NCI-H1694 (cell line): ENCODE measurements around the gene PRKAG2.

ENCODE experiments used
- DNase-seq: peaks from one replicate; lab custom pipeline; 2025; lab: John Stamatoyannopoulos, UW

PRKAG2 gene

DNA sequence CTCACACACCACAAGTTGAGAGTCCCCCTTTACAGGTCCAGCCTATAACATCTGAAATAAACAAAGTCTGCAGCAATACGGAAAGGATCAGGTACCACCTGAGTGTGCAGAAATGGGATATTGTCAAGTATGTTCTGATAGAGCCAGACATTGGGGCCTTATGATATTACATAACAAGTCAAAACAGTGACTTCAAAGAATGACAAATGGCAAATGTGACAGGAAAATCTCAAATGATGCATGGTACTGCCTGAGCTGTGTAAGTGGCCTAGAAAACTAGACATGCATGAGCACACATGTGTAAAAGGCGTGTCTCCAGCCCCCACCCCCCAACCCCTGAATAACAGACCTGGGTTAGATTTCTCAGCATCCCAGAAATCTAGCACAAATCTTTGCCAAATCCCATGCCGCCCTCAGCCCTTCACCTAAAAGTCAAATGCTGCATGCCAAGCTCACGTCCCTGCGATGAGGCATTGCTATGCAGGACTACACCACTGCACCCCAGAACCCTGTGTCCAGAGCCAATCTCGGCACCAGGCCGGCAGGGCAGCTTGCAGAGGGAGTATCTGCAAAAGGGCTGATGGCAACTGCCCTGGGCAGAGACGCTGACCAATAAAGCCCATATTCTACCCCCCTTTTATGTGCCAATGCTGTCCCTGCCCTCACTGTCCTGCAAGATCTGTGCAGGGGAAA, 58.8 kb downstream of the PRKAG2 start:
- DNase-seq = no peak

DNA sequence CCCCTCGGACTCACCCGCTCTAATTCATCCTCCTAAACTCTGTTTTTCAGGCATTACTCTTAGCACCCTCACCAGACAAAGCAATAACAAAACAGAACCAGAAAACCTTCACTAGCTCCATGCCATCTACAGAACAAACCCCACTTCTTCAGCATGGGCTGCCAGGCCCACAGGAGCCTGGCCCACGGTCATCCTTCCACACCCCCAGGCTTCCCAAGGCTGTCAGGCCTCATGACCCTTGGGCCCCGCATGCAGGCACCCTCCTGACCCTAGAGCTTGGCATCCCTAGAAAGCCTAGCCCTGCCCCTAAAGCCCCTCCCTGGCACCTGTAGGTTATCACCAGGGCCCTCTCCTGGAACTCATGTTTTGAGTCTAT, 59.6 kb downstream of the PRKAG2 start:
- no peak for DNase-seq

DNA sequence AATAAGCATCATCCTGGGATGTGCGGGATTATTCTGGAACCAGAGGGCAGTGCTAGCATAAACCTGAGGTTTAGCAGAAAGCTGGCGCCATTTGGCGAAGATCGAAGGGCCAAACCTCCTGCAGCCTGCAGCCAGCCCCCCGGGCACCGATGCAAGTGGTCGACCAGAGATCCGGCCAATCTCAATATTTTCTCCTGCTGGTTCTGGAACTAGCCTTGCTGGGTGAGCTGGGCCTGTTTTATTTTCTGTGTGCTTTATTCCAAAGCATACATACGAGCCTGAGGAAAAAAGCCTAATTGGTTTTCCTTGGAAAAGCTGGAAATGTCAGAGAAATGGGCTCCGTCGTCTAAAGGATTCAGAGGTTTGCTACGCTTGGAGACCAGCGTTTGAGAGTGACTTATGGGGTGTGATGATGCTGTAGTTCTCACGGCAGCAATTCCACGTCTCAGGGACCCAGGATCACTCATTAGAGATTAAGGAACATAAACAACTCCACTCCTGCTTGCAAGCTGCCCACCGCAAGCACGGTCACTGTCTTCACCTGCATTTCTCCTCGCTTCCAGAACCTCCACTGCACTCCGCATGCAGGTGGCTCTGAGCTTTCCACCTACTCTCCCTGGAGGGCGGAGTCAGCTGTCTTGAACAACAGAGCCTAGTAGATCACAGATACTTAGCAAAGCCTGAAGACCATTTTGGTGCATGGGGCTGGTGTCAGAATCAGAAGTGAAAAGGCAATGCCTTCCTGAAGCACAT, 60.2 kb downstream of the PRKAG2 start:
- no peak for DNase-seq

GRCh38 chr7:151815419-151815818, 61.5 kb downstream of the PRKAG2 start:
- DNase-seq = no peak

DNA sequence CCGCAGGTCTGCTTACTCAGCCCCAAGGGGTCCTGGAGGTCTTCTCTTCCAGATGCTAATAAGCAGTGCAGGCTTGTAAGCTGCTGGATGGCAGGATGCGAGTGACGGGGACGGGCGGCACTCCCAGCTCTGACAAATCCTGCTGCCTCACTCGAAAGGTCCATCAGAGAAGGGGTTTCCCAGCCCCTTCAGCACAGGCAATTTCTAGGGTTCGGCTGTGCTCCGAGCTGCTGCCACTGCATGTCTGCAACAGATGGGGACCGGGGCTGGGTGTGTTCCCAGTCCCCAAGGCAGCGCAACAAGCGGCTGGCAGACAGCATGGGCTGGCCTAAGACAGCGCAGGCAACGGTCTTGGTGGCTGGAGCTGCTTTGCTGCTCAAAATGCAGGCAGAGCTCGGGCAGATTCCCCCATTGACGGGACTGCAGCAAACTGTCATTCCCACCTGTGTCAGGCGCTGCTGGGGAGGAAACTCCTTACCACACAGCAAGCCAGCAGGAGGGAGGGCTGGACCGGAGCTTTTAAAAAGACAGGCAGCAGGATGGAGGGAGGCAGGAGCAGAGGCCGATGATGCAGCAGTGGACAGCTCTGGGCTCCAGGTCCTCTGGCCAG, 62.4 kb downstream of the PRKAG2 start:
- peak; percentile 60 for DNase-seq

DNA sequence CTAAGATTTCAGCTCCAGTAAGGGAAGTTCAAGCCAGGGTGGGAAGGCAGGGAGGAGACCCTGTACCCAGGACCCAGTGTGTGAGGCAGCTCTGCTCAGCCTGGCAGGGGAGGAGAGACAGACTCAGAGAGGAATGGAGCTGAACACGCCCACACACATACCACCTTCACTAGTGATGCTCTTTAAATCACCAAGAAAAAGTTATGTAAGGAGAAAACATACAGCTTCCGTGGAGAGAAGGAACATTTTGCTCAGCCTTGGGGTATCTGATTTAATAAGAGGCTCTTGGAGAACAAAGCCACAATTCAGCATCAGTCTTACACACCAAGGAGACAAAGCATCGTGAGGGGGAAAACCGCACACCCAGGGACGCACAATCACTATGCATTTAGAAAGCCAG, 62.9 kb downstream of the PRKAG2 start:
- DNase-seq = no peak

- DNase-seq = no peak
These were observed 63.5 kb downstream of the PRKAG2 start for GRCh38 chr7:151813445-151813844.

GRCh38 chr7:151812967-151813366, 63.9 kb downstream of the PRKAG2 start:
- DNase-seq = no peak

GRCh38 chr7:151810441-151811232, 66.3 kb downstream of the PRKAG2 start:
- peak; percentile 34 for DNase-seq

DNA sequence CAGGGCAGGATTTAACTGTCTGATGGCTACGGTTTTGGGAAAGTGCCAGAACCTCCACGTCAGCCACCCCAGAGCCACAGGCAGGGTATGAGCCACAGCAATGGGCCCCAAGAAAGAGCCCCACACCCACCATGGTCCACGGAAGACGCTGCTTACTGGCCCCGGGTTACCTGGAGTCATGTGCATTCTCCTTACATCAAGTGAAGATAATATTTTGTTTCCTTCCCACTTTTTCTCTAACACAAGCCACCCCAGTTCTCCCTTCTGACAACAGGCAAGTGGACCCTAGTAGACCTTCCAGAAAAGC, 67.1 kb downstream of the PRKAG2 start:
- no peak for DNase-seq

GRCh38 chr7:151809146-151809863, 67.6 kb downstream of the PRKAG2 start:
- DNase-seq = no peak

DNA sequence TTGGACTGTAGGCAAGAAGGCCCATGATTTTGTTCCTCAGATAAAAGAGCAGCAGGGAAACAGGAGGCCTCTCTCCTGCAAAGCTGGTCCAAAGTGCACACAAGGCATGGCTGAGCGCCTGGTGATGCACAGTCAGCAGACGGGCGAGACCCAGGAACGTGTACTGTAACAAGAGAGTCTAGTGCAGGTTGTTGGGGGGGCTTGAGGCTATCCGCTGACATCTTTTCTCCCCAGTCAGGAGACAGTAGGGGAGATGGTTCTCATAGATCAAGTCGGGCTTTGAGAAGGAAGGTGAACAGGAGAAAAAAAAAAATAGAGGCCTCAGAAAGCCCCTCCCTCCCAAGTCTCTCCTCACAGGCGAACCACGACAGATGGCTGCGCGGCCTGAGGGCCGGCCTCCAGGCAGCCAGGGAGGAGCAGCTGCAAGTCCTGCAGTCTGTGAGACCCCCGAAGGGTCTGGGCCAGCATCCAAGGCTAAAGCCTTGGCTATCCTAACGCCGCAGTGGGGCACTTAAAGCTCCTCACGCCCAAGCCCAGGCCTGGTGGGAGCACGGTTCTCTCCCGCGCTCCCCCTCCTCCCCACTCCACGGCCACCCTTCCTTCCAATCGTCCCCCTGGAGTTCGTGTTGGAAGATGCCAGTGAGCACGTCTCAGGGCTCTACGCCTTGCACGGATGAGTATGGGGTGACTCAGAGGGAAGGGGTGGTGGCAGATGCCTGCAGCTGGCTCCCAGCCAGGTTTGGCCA, 68.3 kb downstream of the PRKAG2 start:
- DNase-seq = peak; percentile 80

DNA sequence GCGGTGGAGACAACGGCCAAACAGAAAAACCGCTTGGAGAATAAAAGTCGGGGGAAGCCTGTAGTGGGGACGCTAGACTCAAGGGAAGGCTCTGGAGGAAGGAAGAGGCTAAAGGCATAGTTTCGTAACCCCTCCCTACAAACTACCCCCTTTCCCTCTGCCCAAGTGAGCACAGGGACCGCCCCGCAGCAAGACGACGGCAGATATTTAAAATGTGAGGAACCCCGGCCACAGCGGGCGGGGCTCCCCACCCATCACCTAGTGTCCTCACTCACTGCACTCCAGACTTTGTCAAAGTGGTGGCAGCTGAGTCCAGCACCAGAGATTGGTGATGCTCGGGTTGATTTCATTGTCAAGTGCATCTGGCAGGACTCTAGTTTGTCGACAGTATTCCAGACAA, 69.1 kb downstream of the PRKAG2 start:
- DNase-seq = no peak

DNA sequence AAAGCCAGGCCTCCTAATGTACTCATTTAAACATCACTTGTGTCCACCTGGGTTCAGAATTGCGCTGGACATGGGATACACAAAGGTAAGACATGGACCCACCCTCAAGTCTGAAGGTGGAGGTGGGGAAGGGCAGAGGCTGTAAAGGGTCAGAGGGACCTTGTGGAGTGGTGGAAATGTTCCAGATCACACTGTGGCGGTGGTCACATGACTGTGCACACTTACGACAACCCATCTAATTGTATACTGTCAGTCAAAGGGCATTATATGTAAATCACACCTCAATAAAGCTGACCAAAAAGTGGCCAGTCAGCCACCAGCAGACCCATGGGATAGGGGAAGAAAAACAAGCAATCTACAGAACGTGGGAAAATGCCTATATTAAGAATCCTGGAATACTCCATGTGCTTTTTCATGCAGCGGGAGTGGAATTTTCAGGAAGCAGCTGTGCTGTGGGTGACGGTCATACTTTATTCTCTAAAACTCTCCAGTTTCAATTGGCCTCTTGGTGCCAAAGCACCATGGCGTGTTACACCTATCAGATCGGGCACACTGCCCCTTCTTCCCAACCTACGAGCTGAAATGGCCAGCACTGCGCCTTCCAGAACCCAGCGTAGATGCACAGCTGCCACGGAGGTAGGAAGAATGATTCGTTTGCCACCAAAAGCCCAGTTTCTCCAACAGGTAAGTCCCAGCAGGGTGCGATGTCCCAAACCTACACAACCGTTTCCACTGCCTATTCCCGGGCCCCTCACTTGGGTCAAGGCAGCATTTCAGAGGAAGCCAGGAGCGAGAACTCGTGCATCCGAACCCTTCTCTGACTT, 69.8 kb downstream of the PRKAG2 start:
- DNase-seq = no peak

DNA sequence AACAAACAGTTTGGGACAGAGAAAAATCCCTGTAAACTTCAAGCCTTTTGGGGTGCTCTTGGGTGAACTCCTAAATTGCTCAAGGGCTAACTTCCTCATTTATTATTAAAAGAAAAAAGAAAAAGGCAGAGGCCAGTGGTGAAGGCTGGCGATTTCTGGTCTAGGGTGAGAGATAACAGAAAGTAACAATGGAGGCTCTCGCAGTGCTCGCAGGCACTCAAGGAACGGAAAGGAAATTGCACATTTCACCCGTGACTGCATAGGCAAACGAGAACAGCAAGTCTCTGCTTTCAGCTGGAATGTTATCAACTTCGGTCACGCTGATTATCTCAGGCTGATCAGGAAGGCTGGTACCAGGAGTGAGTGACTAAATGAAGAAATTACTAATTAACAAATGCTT, 70.7 kb downstream of the PRKAG2 start:
- DNase-seq = no peak

DNA sequence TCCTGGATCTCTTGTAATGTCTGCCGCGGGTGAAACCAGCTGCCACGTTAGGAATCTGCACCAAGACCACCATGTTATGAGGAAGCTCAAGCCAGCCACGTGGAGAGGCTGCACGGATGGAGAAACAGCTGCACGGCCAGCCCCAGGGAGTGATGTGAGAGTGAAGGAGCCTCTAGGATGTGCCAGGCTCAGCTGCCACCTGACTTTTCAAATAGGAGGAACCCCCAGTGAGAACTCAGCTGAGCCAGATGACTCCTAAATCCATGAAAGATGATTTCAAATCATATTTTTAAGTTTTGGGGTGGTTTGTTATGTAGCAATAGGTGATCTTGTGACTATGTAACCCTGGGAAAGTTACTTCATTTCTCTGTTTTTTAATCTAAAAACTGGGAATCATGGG, 71.7 kb downstream of the PRKAG2 start:
- DNase-seq = no peak

- DNase-seq = no peak
These were observed 72.2 kb downstream of the PRKAG2 start for GRCh38 chr7:151804756-151805155.

DNA sequence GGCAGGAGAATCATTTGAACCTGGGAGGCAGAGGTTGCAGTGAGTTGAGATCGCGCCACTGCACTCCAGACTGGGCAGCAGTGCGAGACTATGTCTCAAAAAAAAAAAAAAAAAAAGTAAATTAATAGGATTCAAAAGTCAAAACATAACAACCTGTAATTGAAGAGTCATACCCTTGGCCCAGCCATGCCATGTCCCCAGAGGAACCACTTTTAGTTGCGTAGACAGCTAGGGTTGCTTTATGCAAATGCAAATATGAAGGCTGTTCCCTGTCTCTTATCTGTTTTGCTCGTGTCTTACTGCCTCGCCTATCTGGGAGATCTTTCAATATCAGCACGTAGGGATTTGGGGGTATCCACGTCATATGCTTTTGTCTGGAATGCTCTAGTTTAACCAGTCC, 73.1 kb downstream of the PRKAG2 start:
- DNase-seq = no peak

DNA sequence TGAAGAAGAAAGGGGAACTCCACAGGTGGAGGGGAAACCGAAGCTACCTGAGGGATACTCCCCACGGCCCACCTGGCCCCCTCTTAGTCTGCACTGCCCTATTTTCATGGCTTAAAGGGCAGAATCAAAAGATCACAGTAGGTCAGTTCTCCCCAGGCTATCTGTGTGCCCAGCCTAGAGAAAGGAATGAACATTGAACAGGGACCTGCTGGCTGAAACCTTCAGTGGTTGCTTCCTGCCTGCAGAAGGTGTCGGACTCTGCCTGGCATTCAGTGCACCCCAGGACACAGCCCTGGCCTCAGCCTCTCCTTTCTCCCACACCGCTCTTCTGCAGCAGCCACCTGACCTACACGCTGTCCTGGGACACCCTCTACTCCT, 74.5 kb downstream of the PRKAG2 start:
- DNase-seq = no peak

DNA sequence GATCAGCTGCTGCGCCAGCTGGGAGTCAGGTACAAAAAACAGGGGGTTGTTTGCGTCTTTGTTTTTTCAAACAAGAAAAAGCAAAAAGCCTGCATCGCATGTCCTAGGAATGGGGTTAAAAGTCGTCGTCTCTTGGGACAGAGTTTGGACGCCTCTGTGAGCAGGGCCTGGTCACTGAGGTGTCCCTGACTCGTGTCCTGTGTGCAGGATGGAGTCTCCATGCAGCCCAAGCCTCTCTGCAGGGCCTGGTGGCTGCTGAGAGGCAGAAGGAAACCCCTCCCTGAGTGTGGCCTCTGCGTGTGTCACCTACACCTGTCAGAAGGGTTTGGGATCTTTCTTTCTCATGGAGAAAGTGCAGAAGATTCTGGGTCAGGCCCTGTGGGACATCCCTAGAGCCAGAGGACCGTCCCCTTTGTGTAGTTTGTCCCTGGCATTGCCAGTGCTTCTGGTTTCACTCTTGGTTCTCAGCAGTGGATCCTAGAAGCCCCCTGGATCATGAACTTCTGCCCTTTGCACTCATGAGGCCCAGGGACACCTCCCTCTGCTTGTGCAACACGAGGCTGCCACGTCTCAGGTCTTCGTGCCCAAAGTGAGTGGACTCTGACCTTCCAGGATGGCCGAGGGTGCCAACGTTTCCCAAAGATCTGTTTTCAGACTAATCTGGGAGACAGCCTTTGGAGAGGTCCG, 75.0 kb downstream of the PRKAG2 start:
- DNase-seq = no peak
